ENCODE results near the gene PHPT1.
"Not testable (repeated sequence)": the region's sequence is repeated elsewhere in the genome, so short reads cannot be mapped to it uniquely, and the experiment has no call there.

Gene PHPT1

DNA sequence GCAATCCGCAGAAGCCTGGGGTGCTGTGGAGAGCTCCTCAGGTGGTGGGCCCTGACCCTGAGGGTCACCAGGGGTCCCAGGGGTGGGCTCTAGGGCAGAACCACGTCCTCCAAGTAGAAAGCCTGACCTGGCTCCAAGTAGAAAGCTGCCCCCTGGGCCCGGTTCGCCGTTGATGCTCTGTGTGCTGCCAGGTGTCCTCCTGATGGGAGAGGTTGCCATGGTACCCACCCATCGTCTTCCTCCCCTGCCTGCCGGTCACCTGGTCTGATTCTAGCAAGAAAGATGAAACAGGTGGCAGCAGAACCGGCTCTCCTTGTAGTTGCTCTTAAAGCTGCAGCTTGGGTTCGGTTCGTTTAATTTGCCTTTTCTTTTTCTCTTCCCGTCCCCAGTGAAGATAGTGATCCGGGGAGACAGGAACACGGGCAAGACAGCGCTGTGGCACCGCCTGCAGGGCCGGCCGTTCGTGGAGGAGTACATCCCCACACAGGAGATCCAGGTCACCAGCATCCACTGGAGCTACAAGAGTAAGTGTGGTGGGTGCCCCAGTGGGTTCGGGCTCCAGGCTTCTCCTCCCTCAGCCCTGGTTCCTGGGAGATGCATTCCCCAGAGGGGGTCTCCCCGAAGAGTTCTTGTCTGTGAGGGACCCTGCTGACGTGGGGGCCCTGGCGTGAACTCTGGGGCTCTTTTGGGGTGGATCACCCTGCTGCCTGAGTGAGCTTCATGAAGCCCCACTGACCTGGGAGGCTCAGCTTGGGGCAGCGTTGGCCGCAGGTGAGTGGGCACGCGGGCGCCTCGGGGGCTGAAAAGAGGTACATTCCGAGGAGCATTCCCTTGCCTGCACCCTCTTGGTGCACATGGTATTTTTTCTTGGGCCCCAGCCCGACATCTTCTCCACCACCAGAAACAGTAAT lies 25.8 kb upstream of the PHPT1 start:
- no peak for DNase-seq

DNA sequence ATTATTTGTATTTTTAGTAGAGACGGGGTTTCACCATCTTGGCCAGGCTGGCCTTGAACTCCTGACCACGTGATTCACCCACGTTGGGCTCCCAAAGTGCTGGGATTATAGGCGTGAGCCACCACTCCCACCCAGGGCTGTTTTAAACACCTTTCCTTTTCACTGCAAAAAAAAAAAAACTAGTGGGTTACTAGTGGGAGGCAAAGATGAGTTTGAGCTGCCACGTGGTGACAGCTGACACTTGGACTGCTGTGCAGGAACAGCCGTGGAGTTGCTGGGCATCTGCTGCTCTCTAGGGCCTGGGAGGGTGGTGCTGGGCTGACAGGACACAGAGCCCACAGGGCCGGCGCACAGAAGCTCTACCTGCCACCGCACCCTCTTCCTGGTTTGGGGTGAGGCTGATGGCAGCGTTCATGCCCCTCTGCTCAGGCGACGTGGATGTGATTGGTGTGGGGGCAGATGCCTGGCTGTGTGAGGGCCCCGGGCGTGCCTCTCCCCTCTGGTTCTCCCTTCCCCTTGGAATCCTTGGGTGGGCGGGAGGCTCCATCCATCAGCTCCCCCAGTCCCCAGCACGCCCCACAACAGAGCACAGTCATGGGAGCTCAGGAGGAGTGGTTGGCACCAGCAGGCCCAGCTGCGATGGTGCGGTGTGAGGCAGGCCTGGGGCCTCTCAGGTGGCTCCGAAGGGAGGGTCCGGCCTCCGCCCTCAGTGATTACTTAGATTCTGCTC lies 24.5 kb upstream of the PHPT1 start:
- DNase-seq: no peak

DNA sequence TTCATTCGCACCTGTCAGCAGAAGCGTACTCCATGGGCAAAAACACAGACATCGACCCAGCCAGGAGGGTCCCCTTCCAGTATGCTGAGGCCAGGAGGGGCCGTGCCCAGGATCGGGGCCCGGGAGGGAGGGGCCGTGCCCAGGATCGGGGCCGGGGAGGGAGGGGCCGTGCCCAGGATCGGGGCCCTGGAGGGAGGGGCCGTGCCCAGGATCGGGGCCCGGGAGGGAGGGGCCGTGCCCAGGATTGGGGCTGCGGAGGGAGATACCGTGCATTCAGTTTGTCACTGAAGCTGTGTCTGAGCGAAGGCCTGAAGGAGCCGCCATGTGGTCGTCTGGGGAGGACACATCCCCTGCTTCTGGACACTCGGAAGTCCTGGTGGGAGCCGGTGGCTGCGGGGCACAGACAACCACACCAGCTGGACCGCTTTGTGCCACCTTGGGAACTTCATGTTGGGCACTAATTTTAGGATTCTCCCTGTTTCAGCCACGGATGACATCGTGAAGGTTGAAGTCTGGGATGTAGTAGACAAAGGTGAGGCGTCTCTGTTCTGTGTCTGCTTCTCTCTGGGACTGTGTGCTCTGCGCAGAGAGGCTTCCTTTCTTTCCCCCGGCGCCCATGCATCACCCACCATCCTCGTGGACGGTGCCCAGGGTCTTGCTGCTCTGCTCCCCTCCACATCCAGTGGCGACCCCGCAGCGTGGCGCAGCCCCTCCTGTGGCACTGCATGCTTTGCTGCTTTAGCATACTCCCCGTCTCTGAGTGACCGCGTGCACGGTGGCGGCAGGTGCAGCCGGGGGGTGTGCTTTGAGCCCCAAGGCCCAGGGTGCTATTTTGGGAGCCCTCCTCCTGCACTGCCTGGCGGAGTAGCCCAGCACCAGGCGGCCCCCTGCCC lies 23.7 kb upstream of the PHPT1 start:
- no peak for DNase-seq

- no peak for DNase-seq
Measured at GRCh38 chr9:136826188-136826541, 23.0 kb upstream of the PHPT1 start.

- DNase-seq: no peak
Measured at GRCh38 chr9:136826703-136827582, 22.3 kb upstream of the PHPT1 start.

GRCh38 chr9:136827794-136828473 lies 21.3 kb upstream of the PHPT1 start:
- no peak for DNase-seq

GRCh38 chr9:136828474-136829140 lies 20.6 kb upstream of the PHPT1 start:
- DNase-seq: no peak

GRCh38 chr9:136829412-136829811 lies 19.8 kb upstream of the PHPT1 start:
- no peak for DNase-seq

DNA sequence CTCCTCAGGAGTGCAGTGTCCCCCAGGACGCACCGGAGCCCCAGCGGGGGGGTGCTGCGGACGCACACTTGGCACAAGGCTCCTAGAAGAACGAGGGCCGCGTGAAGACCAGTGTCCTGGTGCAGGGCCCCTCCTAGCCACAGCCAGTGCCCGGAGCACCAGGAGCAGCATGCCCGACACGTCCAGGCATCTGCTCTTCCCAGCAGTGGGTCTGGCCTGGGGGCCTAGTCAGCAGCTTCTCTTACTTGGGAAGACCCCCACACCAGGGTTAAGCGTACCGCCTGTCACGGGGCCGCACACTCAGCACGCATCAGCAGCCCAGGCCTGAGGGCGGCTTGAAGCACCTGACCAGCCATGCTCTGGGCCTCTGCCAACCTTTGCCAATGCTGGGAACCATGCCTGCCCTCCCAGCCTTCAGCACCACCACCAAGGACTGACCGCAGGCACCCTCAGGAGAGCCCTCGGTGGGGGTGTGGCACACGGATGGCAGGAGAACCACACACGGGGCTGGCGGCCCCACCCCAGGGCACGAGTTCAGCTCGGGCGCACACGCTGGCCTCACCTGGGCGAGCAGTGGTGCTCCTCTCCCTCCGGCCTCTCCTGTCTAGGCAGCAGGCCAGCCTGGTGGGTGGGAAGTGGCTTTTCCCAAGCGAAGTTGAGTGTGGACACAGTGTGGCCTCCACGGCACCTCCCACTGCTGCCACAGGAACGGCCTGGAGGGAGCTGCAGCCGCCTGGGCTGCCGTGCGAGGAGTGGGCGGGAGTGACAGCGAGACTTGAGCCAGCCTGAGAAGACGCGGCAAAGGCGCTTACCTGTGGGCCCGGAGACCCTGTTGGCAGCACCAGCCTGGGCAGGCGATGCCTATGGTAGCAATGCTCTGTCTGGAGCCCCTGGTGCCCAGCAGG lies 19.0 kb upstream of the PHPT1 start:
- no peak for DNase-seq

DNA sequence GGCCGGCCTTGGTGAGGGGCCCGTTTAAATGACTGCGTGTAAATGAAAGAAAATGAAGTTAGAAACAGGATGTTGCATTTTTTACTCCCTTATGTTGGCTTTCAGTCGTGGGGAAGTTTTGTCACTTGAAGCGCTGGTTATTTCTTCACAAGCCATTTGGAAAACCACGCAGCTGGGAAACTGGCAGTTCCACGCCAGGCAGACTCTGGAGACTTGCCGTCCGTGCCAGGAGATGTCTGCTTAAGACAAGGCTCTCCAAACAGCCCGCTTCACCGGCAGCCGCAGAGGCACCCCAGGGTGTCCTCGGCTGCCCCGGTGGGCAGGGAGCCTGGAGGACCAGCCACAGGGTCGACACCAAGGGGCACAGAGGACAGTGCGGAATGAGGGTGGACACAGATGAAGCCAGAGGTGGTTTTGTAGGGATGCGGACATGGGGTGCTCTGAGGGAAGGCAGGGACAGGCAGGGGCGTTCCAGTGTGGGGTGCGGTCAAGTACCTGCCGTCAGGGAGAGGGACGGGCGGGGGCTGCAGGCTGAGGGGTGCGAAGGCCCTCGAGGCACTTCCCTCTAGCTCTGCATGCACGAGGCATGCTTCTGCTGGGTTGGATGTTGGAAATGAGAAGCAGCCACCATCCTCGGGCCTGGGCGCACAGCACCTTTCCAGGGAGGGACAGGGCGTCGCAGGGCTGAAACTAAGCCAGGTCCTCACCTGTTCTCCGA lies 18.0 kb upstream of the PHPT1 start:
- DNase-seq: no peak

DNA sequence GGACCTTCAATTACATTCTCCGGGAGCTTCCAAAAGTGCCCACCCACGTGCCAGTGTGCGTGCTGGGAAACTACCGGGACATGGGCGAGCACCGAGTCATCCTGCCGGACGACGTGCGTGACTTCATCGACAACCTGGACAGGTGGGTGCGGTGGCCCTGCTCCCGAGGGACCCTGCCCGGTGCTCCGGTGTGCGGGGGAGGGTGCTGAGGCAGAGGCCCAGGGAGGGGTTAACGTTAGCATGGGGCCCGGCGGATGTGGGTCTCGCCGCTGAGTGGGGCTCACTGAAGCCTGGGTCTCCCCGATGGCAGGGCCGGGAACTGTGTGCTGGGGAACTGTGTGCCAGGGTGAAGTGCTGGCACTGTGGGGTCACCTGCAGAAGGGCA lies 17.5 kb upstream of the PHPT1 start:
- DNase-seq: no peak

GRCh38 chr9:136832581-136832980 lies 16.6 kb upstream of the PHPT1 start:
- no peak for DNase-seq

DNA sequence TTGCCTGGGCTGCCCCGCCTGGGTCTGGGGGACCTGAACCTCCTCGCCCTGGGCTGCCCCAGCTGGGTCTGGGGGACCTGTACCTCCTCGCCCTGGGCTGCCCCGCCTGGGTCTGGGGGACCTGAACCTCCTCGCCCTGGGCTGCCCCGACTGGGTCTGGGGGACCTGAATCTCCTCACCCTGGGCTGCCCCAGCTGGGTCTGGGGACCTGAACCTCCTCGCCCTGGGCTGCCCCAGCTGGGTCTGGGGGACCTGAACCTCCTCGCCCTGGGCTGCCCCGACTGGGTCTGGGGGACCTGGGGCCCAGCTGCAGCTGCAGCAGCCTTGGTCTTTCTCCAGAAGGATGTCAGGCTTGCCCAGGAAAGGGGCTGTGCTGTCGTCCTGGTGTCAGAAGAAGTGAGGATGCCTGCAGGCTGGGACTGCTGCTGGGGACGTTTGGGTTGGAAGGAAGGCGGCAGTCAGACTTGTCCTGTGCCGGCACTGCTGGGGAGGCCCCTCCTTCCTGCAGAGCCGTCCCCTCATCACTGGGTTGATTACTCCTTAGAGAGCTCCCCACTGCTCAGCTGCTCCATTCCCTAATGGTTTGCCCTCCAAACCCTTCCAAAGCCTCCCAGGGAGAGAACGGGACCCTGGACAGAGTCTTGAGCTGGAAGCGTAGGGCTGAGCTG lies 15.7 kb upstream of the PHPT1 start:
- DNase-seq: not testable (repeated sequence)

DNA sequence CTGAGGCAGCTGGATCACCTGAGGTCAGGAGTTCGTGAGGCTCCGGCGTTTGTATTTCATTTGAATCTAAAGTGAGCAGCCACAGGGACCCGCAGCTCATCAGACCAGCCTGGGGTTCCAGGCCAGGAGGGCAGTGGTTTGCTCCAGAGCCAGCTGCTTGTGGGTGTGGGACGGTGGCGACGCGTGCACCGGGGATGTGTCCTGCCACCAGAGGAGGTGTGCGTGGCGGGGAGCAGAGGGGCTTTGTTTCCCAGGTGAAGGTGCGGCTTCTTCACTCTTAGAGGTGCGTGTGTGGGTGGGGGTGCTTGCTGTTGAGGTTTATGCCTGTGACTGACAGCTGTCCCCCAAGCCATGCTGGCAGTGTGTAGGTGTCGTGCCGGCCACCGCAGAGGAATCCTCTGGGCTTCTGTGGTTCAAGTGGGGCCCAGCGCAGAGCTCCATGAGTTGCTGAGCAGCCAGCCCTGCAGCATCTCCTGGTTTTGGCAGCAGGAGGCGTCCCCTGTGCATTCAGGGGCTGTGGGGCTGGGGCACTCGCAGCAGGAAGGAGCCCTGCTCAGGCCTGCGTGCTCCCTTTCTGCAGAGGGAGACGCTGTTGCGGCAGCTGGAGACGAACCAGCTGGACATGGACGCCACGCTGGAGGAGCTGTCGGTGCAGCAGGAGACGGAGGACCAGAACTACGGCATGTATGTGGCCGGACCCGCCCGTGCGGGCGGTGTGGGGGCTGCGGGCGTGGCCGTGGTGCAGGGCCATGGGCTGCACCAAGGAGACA lies 13.9 kb upstream of the PHPT1 start:
- DNase-seq: no peak

DNA sequence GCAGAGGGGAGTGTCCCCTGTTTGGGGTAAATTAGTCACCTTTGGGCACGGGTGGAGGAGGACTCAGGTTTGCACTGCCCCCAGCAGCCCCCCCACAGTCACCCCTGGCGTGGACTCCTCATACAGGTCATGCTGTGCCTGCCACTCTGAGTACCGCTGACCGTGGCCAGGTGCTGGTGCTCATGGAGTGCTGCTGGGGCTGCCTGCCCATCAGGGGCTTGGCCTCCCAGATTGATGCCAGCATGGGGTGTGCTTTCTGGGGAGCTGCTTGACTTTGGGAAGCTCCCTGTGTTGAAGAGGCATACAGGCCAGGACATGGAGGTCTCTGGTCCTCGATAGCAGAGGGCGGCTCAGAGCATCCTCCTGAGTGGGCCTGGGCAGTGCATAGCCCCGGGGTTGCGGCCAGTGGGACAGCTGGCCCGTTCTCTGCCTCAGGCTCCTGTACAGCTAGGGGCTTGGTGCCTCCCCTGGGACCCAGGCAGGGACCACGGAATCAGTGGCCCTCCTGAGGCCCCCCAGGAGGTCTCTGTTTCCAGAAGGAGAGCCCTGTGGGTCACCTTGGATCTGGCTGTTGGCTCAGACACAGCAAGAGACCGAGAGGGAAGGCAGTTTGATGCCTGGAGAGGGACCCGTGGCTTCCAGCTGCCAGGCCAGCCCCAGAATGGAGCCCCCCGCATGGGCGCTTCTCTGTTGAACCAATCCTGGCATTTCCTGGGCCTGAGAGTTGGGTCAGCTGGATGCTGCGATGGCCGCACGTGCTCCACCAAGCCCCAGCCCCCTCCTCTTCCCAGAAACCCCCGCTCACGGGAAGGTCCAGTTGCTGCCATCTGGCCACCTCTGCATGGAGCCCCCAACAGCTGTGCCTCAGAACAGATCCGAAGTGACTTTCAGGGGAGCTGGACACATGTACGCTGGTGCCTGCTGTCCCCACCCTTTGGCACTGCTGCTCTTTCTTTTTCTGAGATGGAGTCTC lies 13.0 kb upstream of the PHPT1 start:
- DNase-seq: no peak

DNA sequence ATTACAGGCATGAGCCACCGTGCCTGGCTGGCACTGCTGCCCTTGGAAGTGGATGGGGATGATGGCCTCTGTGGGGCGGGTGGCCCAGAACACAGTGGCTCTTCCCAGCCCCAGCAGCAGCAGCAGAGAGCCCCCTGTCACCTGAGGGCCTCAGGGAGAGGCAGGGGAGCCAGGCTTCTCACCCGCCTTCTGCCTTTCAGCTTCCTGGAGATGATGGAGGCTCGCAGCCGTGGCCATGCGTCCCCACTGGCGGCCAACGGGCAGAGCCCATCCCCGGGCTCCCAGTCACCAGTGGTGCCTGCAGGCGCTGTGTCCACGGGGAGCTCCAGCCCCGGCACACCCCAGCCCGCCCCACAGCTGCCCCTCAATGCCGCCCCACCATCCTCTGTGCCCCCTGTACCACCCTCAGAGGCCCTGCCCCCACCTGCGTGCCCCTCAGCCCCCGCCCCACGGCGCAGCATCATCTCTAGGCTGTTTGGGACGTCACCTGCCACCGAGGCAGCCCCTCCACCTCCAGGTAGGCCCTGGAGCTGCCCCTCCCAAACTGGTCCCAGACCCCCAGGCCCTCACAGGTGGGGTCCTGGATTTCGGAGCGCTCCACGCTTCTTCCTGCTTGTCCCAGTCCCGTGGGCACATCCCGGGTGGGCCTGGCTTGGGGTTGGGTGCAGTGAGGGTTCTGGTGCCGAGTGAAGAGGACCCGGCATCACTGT lies 11.9 kb upstream of the PHPT1 start:
- DNase-seq: no peak

All from T1000 (cell line).